HepG2 (cell line): Measurements from ENCODE around the gene ABCC3. TPM values are rescaled to one million over a fixed set of nuclear protein-coding genes. Genes with fewer than 3 reads are reported as not detected.

Source experiments
- ARID3A ChIP-seq: IDR thresholded peaks from 2 replicates; pipeline ENCODE4 v1.6.1; 2012; ENCODE audit warnings: low read depth, low read length, improper control_type of control experiment
- ARNT2 ChIP-seq: sonication (generic); formaldehyde crosslinking; IDR thresholded peaks from 2 replicates; pipeline ENCODE4 v1.8.0; 2022; ENCODE audit warnings: mild to moderate bottlenecking, low read depth, missing genetic modification reagents, moderate library complexity
- BRF2 ChIP-seq: sonication (generic); formaldehyde crosslinking; IDR thresholded peaks from 2 replicates; pipeline ENCODE4 v1.8.1; 2022; ENCODE audit warnings: mild to moderate bottlenecking, missing genetic modification reagents
- FOXA3 ChIP-seq: IDR thresholded peaks from 2 replicates; pipeline ENCODE4 v1.6.1; 2016; ENCODE audit warnings: missing genetic modification reagents, missing compliant biosample characterization
- IKZF4 ChIP-seq: sonication (generic); formaldehyde crosslinking; IDR thresholded peaks from 2 replicates; pipeline ENCODE4 v1.5.1; 2020; ENCODE audit warnings: borderline replicate concordance, mild to moderate bottlenecking, low read depth, missing genetic modification reagents; ENCODE audit errors: not compliant biosample characterization
- ISL2 ChIP-seq: sonication (generic); formaldehyde crosslinking; IDR thresholded peaks from 2 replicates; pipeline ENCODE4 v1.5.0; 2020; ENCODE audit warnings: missing genetic modification reagents
- JUND ChIP-seq: sonication (generic); formaldehyde crosslinking; IDR thresholded peaks from 2 replicates; pipeline ENCODE4 v1.8.0; 2022; ENCODE audit warnings: mild to moderate bottlenecking, missing genetic modification reagents
- KDM6A ChIP-seq: IDR thresholded peaks from 2 replicates; pipeline ENCODE4 v1.6.1; 2016; ENCODE audit warnings: low read depth
- KLF9 ChIP-seq: IDR thresholded peaks from 2 replicates; pipeline ENCODE4 v1.6.1; 2016; ENCODE audit warnings: low read depth
- NCOA2 ChIP-seq: sonication (generic); formaldehyde crosslinking; IDR thresholded peaks from 2 replicates; pipeline ENCODE4 v1.8.0; 2022; ENCODE audit warnings: inconsistent platforms
- NFIC ChIP-seq: IDR thresholded peaks from 2 replicates; pipeline ENCODE4 v1.6.1; 2012; ENCODE audit warnings: mild to moderate bottlenecking, low read length, inconsistent platforms
- PITX1 ChIP-seq: sonication (generic); formaldehyde crosslinking; IDR thresholded peaks from 2 replicates; pipeline ENCODE4 v1.5.1; 2020; ENCODE audit warnings: mild to moderate bottlenecking, missing genetic modification reagents
- RBM22 ChIP-seq: fragments of 200-400 bp; formaldehyde crosslinking; optimal IDR thresholded peaks from 2 replicates; pipeline ENCODE3; 2017; ENCODE audit warnings: mild to moderate bottlenecking, low read length, moderate library complexity
- SALL1 ChIP-seq: sonication (generic); formaldehyde crosslinking; IDR thresholded peaks from 2 replicates; pipeline ENCODE4 v1.8.0; 2022; ENCODE audit warnings: mild to moderate bottlenecking, missing genetic modification reagents
- SMAD9 ChIP-seq: sonication (generic); formaldehyde crosslinking; IDR thresholded peaks from 2 replicates; pipeline ENCODE4 v1.5.1; 2020; ENCODE audit warnings: mild to moderate bottlenecking, missing genetic modification reagents
- SOX13 ChIP-seq, 3 experiments: fragments of 450-650 bp in 1 of 3; sonication (generic) in 1 of 3; formaldehyde crosslinking in 1 of 3; IDR thresholded peaks in 2 of 3; conservative IDR thresholded peaks in 1 of 3; 2 replicates each; pipeline versions ENCODE4 v1.5.0 to v1.6.1; 2016 to 2020; ENCODE audit warnings: antibody characterized with exemption in 1 of 3, mild to moderate bottlenecking in 1 of 3, missing compliant biosample characterization in 1 of 3, missing genetic modification reagents in 1 of 3, moderate library complexity in 1 of 3
- ZBTB20 ChIP-seq: sonication (generic); formaldehyde crosslinking; IDR thresholded peaks from 2 replicates; pipeline ENCODE4 v1.8.1; 2023; ENCODE audit warnings: missing genetic modification reagents, low read depth, mild to moderate bottlenecking, borderline replicate concordance
- ZFAT ChIP-seq: sonication (generic); formaldehyde crosslinking; conservative IDR thresholded peaks from 2 replicates; pipeline ENCODE4 v1.8.1; 2023; ENCODE audit warnings: missing genetic modification reagents, inconsistent platforms
- ZFP1 ChIP-seq: IDR thresholded peaks from 2 replicates; pipeline ENCODE4 v1.6.1; 2016
- ZIK1 ChIP-seq: sonication (generic); formaldehyde crosslinking; IDR thresholded peaks from 2 replicates; pipeline ENCODE4 v1.5.0; 2020; ENCODE audit warnings: mild to moderate bottlenecking, low read depth, missing genetic modification reagents, borderline replicate concordance
- ZNF224 ChIP-seq: sonication (generic); formaldehyde crosslinking; IDR thresholded peaks from 2 replicates; pipeline ENCODE4 v1.5.0; 2020; ENCODE audit warnings: mild to moderate bottlenecking, missing genetic modification reagents
- ZNF264 ChIP-seq: sonication (generic); formaldehyde crosslinking; IDR thresholded peaks from 2 replicates; pipeline ENCODE4 v1.4.0; 2020; ENCODE audit warnings: missing genetic modification reagents
- ZNF441 ChIP-seq: sonication (generic); formaldehyde crosslinking; IDR thresholded peaks from 2 replicates; pipeline ENCODE4 v1.7.0; 2021; ENCODE audit warnings: missing genetic modification reagents, borderline replicate concordance
- ZNF580 ChIP-seq: IDR thresholded peaks from 2 replicates; pipeline ENCODE4 v1.6.1; 2016; ENCODE audit warnings: low read depth, borderline replicate concordance
- ZNF644 ChIP-seq: IDR thresholded peaks from 2 replicates; pipeline ENCODE4 v1.6.1; 2016; ENCODE audit warnings: low read depth
- ZNF747 ChIP-seq: sonication (generic); formaldehyde crosslinking; IDR thresholded peaks from 2 replicates; pipeline ENCODE4 v1.8.1; 2023; ENCODE audit warnings: missing genetic modification reagents, mild to moderate bottlenecking, borderline replicate concordance
- ZNF792 ChIP-seq: IDR thresholded peaks from 2 replicates; pipeline ENCODE4 v1.6.1; 2016
- ZNF878 ChIP-seq: sonication (generic); formaldehyde crosslinking; IDR thresholded peaks from 2 replicates; pipeline ENCODE4 v1.8.1; 2023; ENCODE audit warnings: mild to moderate bottlenecking, missing genetic modification reagents, moderate library complexity
- ZSCAN29 ChIP-seq: sonication (generic); formaldehyde crosslinking; conservative IDR thresholded peaks from 2 replicates; pipeline ENCODE4 v1.4.0; 2020; ENCODE audit warnings: mild to moderate bottlenecking, missing genetic modification reagents
- polyA plus RNA-seq, 8 experiments: library from polyadenylated mRNA; depleted of rRNA in 3 of 8; stranded (reverse) in 7 of 8; unstranded in 1 of 8; fragments of >200 nt; fragmentation: Illumina TruSeq in 4 of 8; extraction: Trizol in 4 of 8; gene quantifications; 2 replicates each; pipeline versions ENCODE4 v1.2.1 to v1.2.3, GENCODE V29; 2011 to 2016; ENCODE audit warnings: low read depth in 4 of 8, missing spikeins in 1 of 8, mixed read lengths in 1 of 8; ENCODE audit not compliant: insufficient read depth in 1 of 8
- total RNA-seq, 5 experiments: library from RNA; depleted of rRNA; stranded (reverse); fragments of >200 nt; fragmentation: Illumina TruSeq; extraction: Trizol; gene quantifications; 2 replicates each; pipeline ENCODE4 v1.2.3, GENCODE V29; 2016; ENCODE audit warnings: low read depth in 1 of 5

ABCC3 gene
- total and polyA plus RNA-seq, 2 of the 13 experiments (the other 11 are each of a cell fraction or from before 2014, with no cell fraction given) = 25.2 to 50.7 TPM

GRCh38 chr17:50635982-50636803, 1.5 kb downstream of the ABCC3 start (continued):
- TF ChIP-seq ARID3A (no peak), KDM6A (no peak), ZBTB20 (CRISPR knock-in tag) (no peak), NFIC (no peak; the same call in 1 of the 2 replicates), ZFP1 (CRISPR knock-in tag) (no peak), ARNT2 (CRISPR knock-in tag) (peak; percentile 26; the same call in 1 of the 2 replicates), ZSCAN29 (CRISPR knock-in tag) (no peak), ISL2 (no peak), ZNF580 (CRISPR knock-in tag) (no peak; the same call in 1 of the 2 replicates), FOXA3 (CRISPR knock-in tag) (peak; percentile 75; the same call in 1 of the 2 replicates), ZNF441 (CRISPR knock-in tag) (no peak), ZNF792 (CRISPR knock-in tag) (no peak; the same call in 1 of the 2 replicates), PITX1 (peak; percentile 91), ZNF224 (CRISPR knock-in tag) (no peak), ZIK1 (no peak), JUND (no peak), ZNF747 (peak; percentile 79; the same call in 1 of the 2 replicates), BRF2 (CRISPR knock-in tag) (no peak), SALL1 (CRISPR knock-in tag) (peak; percentile 27; the same call in 1 of the 2 replicates), ZNF878 (no peak), ZNF264 (CRISPR knock-in tag) (peak; percentile 18; the same call in 1 of the 2 replicates), IKZF4 (CRISPR knock-in tag) (peak; percentile 34), SOX13 (IDR thresholded peaks at IDR 0.05) (peak; percentile 68; the same call in 1 of the 2 replicates), SOX13 (CRISPR knock-in tag; conservative IDR thresholded peaks at IDR 0.05 in 1 of 2, IDR thresholded peaks at IDR 0.05 in 1 of 2) (peak in 1 of 2 experiments; percentile 50; a peak in 2 of 4 replicates), RBM22 (no peak), KLF9 (CRISPR knock-in tag) (no peak), ZNF644 (CRISPR knock-in tag) (peak; percentile 75), NCOA2 (CRISPR knock-in tag) (peak; percentile 56; the same call in 1 of the 2 replicates), SMAD9 (CRISPR knock-in tag) (no peak), ZFAT (CRISPR knock-in tag) (peak; percentile 64; the same call in 1 of the 2 replicates)
